ENCODE results near the gene CHKA.

CHKA gene

GRCh38 chr11:68012843-68013610 lies 108.2 kb downstream of the CHKA start:
- DNase-seq = no peak

- DNase-seq = no peak
Observed at GRCh38 chr11:68012044-68012842, 108.9 kb downstream of the CHKA start.

GRCh38 chr11:68011051-68011943 lies 109.9 kb downstream of the CHKA start:
- peak; percentile 31 to 46 for DNase-seq

GRCh38 chr11:68010090-68011041 lies 110.8 kb downstream of the CHKA start, which contains the start of gene ALDH3B1:
ALDH3B1 (plus strand) TSS chr11:68010327; CDS start chr11:68015298, 4,971 bp downstream.
- peak; percentile 98 for DNase-seq

- peak in 1 of 2 donors; percentile 35 for DNase-seq
Observed at GRCh38 chr11:68009391-68010089, 111.6 kb downstream of the CHKA start.

- DNase-seq = peak; percentile 90 to 94
Observed at GRCh38 chr11:68008381-68009337, 112.5 kb downstream of the CHKA start.

DNA sequence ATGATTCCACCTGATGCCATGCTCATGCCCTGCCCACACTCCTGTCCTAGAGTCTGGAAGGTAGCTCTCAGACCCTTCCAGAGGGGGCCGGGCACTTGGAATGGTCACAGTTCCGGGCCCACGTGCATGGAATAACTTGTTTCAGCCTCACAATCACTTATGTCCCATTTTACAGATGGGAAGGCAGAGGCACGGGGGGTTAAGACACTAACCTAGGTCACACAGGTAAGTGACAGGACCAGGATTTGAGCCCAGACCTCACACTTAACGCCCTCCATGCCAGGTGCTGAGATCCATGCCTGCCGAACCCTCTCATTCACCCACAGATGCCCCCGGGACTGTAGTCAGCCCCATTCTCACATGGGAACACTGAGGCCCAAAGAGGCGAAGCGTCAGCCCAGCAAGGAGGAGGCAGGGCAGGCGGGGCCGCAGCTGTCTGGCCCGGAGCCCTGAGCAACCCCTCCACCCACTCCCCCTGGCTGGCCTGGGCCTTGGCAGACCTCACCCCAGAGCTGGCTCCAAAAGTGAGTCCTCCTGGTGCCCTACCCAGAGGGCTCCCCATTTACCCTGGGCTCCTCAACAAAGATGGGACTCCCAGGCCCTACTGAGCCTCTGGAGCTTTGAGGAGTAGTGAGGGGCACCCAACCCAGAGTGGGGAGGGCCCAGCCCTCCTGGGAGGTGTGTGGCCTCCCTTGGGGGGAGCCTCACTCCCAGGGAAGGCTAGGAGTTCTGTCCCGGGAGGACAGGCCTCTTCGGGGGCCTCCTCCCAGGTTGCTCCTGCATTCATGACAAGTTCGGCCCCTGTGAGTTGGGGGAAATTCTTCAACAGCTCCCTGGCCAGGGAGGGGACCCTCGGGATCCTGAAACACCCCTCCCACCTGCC lies 113.4 kb downstream of the CHKA start:
- no peak for DNase-seq

DNA sequence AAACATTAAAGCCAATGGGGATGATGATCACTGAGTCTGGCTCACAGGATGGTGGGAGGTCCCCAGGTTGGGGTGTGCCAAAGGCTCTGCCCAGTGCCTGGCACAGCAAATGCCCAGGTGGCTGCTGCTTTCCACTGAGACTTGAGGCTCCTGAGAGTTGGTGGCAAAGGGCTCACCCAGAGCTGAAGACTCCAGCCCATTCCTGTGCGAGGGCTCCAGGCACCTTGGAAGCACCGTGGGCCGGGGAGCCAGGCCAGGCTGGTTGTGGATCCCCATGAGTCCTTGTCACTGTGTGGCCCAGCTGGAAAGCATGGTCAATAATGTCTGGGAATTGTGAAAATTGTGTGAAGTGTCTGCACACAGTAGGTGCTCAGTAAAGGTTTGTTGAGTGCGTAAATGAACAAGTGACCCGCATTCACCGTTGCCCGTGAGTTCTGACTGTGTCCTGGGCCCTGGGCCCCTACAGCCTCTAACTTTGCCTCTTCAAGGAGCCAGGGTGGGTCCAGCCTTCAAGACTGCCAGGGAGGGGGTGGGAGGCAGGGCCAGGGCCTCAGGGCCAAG lies 114.5 kb downstream of the CHKA start:
- no peak for DNase-seq

DNA sequence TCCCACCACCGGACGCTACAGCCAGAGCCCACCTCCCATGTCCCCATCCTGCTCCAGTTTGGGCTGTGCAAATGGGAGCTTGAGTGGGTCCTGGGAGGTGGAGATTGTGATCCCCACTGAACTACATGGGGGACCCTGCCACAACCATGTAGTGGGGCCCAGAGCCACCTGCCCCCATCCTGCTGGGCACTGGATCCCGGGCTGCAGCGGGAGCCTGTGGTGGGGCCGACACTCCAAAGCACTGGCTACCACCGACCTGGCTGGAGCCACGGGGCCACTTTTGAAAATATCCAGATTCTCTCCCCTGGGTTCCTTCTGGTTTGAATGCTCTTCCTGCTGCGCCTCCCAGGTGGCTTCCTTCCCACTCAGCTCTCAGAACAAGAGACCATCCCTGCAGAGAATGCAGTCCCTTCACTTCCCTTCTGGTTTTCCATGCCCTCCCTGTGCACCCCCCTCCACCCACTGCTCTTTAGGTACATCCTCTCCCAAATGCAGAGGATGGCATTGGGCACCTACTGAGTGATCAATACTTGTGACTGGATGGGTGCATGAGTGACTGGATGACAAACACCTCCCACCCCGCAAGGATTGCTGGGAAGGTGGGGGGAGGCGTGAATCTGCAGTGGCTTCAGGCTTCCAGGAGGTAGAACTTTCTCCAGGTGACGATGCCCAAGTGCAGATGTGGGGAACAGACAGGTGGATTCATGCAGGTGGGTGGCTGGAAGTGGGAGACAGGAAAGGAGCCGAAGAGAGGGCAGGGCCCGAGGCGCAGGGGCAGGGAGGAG lies 116.4 kb downstream of the CHKA start:
- DNase-seq = no peak

DNA sequence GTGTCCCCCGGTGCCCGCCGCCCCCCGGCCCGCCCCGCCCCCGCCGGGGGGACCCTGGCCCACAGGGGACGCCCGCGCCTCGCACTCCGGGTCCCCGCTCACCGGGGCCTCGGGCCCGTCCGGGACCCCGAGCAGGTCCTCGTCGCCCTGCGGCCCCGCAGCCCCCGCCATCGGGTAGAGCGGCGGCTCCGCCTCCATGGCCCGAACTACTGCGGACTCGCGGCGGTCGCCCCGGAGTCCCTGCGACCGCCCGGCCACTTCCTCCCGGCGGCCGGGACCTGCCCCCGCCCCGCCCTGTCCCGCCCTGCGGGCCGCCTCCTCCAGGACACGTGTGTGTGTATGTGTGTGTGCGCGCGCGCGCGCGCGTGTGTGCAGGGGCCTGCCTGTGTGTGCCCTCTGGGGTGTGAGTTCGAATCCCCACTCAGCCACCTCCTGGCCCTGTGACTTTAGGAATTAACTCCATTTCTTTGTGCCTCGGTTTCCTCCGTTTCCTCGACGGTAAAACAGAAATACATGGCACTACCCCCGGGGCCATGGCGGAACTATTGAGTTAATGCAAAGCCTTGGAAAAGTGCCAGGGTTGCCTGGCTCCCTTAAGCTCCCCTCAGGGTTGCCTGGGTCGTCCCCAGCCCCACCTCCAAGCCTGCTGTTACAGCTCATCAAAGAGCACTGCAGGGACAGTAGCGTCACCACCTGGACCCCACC lies 117.2 kb downstream of the CHKA start, which contains the start of gene UNC93B1:
TSS of gene UNC93B1 (minus strand) at position 252 of the 705 bp plus-strand sequence. CDS start at position 198, 54 bp downstream.
- DNase-seq = peak; percentile 88 to 96

DNA sequence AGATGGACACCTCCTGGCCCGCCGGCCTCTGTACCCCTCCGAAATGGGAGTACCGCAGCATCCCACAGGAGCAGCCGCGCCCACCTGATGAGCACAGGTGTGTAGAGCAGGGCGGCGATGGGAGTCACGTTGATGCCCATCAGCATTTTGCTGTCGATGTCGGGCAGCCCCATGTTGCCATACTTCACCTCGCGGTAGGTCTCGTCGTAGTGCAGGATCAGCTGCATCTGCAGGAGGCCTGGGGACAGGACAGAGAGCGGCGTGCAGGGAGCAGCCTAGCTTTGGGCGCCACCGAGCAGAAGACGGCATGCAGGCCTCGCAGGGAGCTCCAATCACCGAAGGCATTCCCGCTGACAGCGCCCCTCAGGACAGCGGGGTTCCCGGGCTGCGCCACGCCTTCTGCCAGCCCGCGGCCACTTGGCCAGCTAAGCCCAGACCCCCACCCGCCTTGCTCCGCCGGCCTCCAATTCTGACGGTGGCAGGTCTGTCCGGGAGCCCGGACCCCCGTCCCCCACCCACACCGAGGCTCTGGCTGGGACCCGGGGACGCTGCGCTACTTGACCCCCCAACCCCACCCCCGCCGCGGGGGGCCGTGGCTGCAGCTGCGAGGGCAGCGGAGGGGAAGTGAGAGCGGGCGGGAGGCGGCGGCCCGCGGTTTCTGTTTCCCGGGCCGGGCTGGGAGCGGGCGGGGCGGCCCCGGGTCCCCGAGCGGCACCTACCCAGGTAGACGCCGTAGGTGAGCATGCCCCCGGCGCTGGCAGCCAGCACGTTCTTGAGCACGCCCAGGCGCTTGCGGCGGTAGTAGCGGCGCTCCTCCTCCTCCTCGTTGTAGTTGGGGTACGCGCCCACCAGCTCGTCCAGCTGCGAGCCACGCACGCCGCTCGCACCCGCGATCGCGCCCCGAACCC lies 118.0 kb downstream of the CHKA start:
- peak in 1 of 2 donors; percentile 42 for DNase-seq
